HepG2 (cell line): ENCODE results near the gene WDCP. TPM values are rescaled to one million over a fixed set of nuclear protein-coding genes. Genes with fewer than 3 reads are reported as not detected.

Experiments used
- ATF2 ChIP-seq: sonication (generic); formaldehyde crosslinking; IDR thresholded peaks from 2 replicates; pipeline ENCODE4 v1.4.0; 2020; ENCODE audit warnings: missing genetic modification reagents
- CBX5 ChIP-seq: sonication (generic); formaldehyde crosslinking; IDR thresholded peaks from 2 replicates; pipeline ENCODE4 v1.4.0; 2020; ENCODE audit warnings: missing genetic modification reagents, borderline replicate concordance
- CCAR2 ChIP-seq: fragments of 200-400 bp; formaldehyde crosslinking; optimal IDR thresholded peaks from 2 replicates; pipeline ENCODE3; 2018; ENCODE audit warnings: low read depth, mild to moderate bottlenecking, low read length, moderate library complexity
- MBNL3 ChIP-seq: fragments of 250-450 bp; sonication (Bioruptor Pico); conservative IDR thresholded peaks from 2 replicates; pipeline ENCODE4 v1.8.0; 2022; ENCODE audit warnings: mild to moderate bottlenecking, inconsistent platforms
- MYC ChIP-seq: sonication (generic); formaldehyde crosslinking; IDR thresholded peaks from 2 replicates; pipeline ENCODE4 v1.9.0; 2021; ENCODE audit warnings: missing genetic modification reagents, borderline replicate concordance
- NR2F6 ChIP-seq, 2 experiments: IDR thresholded peaks; 2 replicates each; pipeline ENCODE4 v1.6.1; 2016; ENCODE audit warnings: antibody characterized with exemption in 1 of 2, mild to moderate bottlenecking in 1 of 2
- SIX1 ChIP-seq: sonication (generic); formaldehyde crosslinking; IDR thresholded peaks from 2 replicates; pipeline ENCODE4 v1.4.0; 2020; ENCODE audit warnings: missing genetic modification reagents, borderline replicate concordance
- SNAPC2 ChIP-seq: sonication (generic); formaldehyde crosslinking; IDR thresholded peaks from 2 replicates; pipeline ENCODE4 v1.8.1; 2022; ENCODE audit warnings: mild to moderate bottlenecking, missing genetic modification reagents
- ZBTB33 ChIP-seq: sonication (generic); formaldehyde crosslinking; IDR thresholded peaks from 2 replicates; pipeline ENCODE4 v1.4.0; 2020; ENCODE audit warnings: missing genetic modification reagents
- ZBTB37 ChIP-seq: sonication (generic); formaldehyde crosslinking; IDR thresholded peaks from 2 replicates; pipeline ENCODE4 v1.4.0; 2020; ENCODE audit warnings: mild to moderate bottlenecking, missing genetic modification reagents
- ZNF253 ChIP-seq: sonication (generic); formaldehyde crosslinking; IDR thresholded peaks from 2 replicates; pipeline ENCODE4 v1.8.0; 2022; ENCODE audit warnings: mild to moderate bottlenecking, missing genetic modification reagents, borderline replicate concordance
- ZNF296 ChIP-seq: sonication (generic); formaldehyde crosslinking; conservative IDR thresholded peaks from 2 replicates; pipeline ENCODE4 v1.5.0; 2020; ENCODE audit warnings: mild to moderate bottlenecking, missing genetic modification reagents
- ZNF333 ChIP-seq: sonication (generic); formaldehyde crosslinking; IDR thresholded peaks from 2 replicates; pipeline ENCODE4 v1.4.0; 2020; ENCODE audit warnings: mild to moderate bottlenecking, missing genetic modification reagents, borderline replicate concordance
- ZNF44 ChIP-seq: sonication (generic); formaldehyde crosslinking; IDR thresholded peaks from 2 replicates; pipeline ENCODE4 v1.5.1; 2020; ENCODE audit warnings: mild to moderate bottlenecking, missing genetic modification reagents
- ZSCAN12 ChIP-seq: sonication (generic); formaldehyde crosslinking; IDR thresholded peaks from 2 replicates; pipeline ENCODE4 v1.9.0; 2021; ENCODE audit warnings: mild to moderate bottlenecking, missing genetic modification reagents
- polyA plus RNA-seq, 8 experiments: library from polyadenylated mRNA; depleted of rRNA in 3 of 8; stranded (reverse) in 7 of 8; unstranded in 1 of 8; fragments of >200 nt; fragmentation: Illumina TruSeq in 4 of 8; extraction: Trizol in 4 of 8; gene quantifications; 2 replicates each; pipeline versions ENCODE4 v1.2.1 to v1.2.3, GENCODE V29; 2011 to 2016; ENCODE audit warnings: low read depth in 4 of 8, missing spikeins in 1 of 8, mixed read lengths in 1 of 8; ENCODE audit not compliant: insufficient read depth in 1 of 8
- total RNA-seq, 5 experiments: library from RNA; depleted of rRNA; stranded (reverse); fragments of >200 nt; fragmentation: Illumina TruSeq; extraction: Trizol; gene quantifications; 2 replicates each; pipeline ENCODE4 v1.2.3, GENCODE V29; 2016; ENCODE audit warnings: low read depth in 1 of 5
- TF ChIP-seq, protein P1 (sequence below): sonication (generic); formaldehyde crosslinking; IDR thresholded peaks from 2 replicates; pipeline ENCODE4 v1.8.0; 2022; ENCODE audit warnings: low read depth, missing genetic modification reagents
- TF ChIP-seq, protein P2 (sequence below): IDR thresholded peaks from 2 replicates; pipeline ENCODE4 v1.6.1; 2018; ENCODE audit warnings: missing genetic modification reagents, mild to moderate bottlenecking, missing compliant biosample characterization
- TF ChIP-seq, protein P3 (sequence below), 2 experiments: sonication (generic) in 1 of 2; formaldehyde crosslinking in 1 of 2; IDR thresholded peaks; 2 replicates each; pipeline versions ENCODE4 v1.5.1 to v1.6.1; 2011 to 2020; ENCODE audit warnings: borderline replicate concordance in 1 of 2, low read depth in 1 of 2, low read length in 1 of 2, mild to moderate bottlenecking in 1 of 2, missing genetic modification reagents in 1 of 2, moderate library complexity in 1 of 2

Gene WDCP
- total and polyA plus RNA-seq, 2 of the 13 experiments (the other 11 are each of a cell fraction or from before 2014, with no cell fraction given), result 17.4 to 22.6 TPM

DNA sequence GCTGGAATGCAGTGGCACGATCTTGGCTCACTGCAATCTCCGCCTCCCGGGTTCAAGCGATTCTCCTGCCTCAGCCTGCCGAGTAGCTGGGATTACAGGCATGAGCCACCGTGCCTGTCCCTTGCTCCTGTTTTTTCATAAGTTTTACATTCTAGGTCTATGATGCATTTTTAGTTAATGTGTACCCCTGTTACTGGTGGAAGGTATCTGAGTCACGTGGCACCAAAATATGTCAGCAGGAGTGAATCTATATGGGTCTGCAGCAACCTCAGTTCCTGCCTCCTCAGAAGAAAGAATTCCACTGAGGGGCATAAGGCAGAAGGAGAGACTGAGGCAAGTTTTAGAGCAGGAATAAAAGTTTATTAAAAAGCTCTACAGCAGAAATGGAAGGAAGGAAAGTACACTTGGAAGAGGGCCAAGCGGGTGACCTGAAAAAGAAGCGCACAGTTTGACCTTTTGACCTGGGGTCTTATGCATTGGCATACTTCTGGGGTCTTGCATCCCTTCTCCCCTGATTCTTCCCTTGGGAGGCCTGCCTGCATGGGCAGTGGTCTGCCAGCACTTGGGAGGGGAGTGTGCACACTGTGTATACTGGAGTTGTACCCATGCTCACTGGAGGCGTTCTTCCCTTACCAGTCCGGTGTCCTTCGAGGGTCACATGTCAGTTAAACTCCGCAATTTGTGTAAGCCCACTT lies 38.4 kb downstream of the WDCP start (continued):
- TF ChIP-seq, protein P1, sequence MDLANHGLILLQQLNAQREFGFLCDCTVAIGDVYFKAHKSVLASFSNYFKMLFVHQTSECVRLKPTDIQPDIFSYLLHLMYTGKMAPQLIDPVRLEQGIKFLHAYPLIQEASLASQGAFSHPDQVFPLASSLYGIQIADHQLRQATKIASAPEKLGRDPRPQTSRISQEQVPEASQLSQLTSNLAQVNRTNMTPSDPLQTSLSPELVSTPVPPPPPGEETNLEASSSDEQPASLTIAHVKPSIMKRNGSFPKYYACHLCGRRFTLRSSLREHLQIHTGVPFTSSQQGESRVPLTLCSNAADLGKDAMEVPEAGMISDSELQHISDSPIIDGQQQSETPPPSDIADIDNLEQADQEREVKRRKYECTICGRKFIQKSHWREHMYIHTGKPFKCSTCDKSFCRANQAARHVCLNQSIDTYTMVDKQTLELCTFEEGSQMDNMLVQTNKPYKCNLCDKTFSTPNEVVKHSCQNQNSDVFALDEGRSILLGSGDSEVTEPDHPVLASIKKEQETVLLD (CRISPR knock-in tag), result no peak
- TF ChIP-seq ZNF44 (CRISPR knock-in tag) (no peak), CBX5 (CRISPR knock-in tag) (no peak), ZNF296 (CRISPR knock-in tag) (no peak), ZBTB37 (no peak), ATF2 (CRISPR knock-in tag) (no peak), ZBTB33 (CRISPR knock-in tag) (peak; percentile 13; the same call in 1 of the 2 replicates), SIX1 (CRISPR knock-in tag) (no peak), MYC (CRISPR knock-in tag) (no peak), ZNF333 (CRISPR knock-in tag) (no peak), MBNL3 (CRISPR knock-in tag) (no peak), NR2F6 (IDR thresholded peaks at IDR 0.05) (peak; percentile 77), NR2F6 (CRISPR knock-in tag; IDR thresholded peaks at IDR 0.05) (no peak), ZNF253 (CRISPR knock-in tag) (no peak), SNAPC2 (CRISPR knock-in tag) (no peak), ZSCAN12 (no peak), CCAR2 (no peak)
- TF ChIP-seq, protein P2, sequence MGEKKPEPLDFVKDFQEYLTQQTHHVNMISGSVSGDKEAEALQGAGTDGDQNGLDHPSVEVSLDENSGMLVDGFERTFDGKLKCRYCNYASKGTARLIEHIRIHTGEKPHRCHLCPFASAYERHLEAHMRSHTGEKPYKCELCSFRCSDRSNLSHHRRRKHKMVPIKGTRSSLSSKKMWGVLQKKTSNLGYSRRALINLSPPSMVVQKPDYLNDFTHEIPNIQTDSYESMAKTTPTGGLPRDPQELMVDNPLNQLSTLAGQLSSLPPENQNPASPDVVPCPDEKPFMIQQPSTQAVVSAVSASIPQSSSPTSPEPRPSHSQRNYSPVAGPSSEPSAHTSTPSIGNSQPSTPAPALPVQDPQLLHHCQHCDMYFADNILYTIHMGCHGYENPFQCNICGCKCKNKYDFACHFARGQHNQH (CRISPR knock-in tag), result no peak
- TF ChIP-seq, protein P3, sequence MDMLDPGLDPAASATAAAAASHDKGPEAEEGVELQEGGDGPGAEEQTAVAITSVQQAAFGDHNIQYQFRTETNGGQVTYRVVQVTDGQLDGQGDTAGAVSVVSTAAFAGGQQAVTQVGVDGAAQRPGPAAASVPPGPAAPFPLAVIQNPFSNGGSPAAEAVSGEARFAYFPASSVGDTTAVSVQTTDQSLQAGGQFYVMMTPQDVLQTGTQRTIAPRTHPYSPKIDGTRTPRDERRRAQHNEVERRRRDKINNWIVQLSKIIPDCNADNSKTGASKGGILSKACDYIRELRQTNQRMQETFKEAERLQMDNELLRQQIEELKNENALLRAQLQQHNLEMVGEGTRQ (IDR thresholded peaks at IDR 0.05; ENCODE audit: low read depth, low read length), result 0 out of 2 replicates have a peak, but pooled peaks have one; percentile 38
- TF ChIP-seq, protein P3 (CRISPR knock-in tag; IDR thresholded peaks at IDR 0.05; ENCODE audit: borderline replicate concordance), result peak; percentile 42; the same call in 1 of the 2 replicates
